ENCODE results near the gene PARD3B.
"Not testable (repeated sequence)": the region's sequence is repeated elsewhere in the genome, so short reads cannot be mapped to it uniquely, and the experiment has no call there.

PARD3B gene

GRCh38 chr2:204545861-204546735 lies 823 bp downstream of the PARD3B start:
- DNase-seq: no peak

- no peak for DNase-seq
These were observed 5.7 kb downstream of the PARD3B start for GRCh38 chr2:204550751-204551511.

GRCh38 chr2:204551512-204551863 lies 6.2 kb downstream of the PARD3B start:
- DNase-seq: no peak

- DNase-seq: no peak
These were observed 12.3 kb downstream of the PARD3B start for GRCh38 chr2:204557604-204558003.

- not testable (repeated sequence) for DNase-seq
These were observed 14.1 kb downstream of the PARD3B start for GRCh38 chr2:204559358-204559757.

GRCh38 chr2:204560902-204561301 lies 15.6 kb downstream of the PARD3B start:
- no peak for DNase-seq

- no peak for DNase-seq
These were observed 16.5 kb downstream of the PARD3B start for GRCh38 chr2:204561771-204562170.

- no peak for DNase-seq
These were observed 21.2 kb downstream of the PARD3B start for GRCh38 chr2:204566439-204566838.

GRCh38 chr2:204570421-204570820 lies 25.1 kb downstream of the PARD3B start:
- no peak for DNase-seq

GRCh38 chr2:204571041-204571440 lies 25.8 kb downstream of the PARD3B start:
- no peak for DNase-seq

- DNase-seq: no peak
These were observed 26.6 kb downstream of the PARD3B start for GRCh38 chr2:204571911-204572310.

GRCh38 chr2:204573221-204573620 lies 27.9 kb downstream of the PARD3B start:
- DNase-seq: no peak

GRCh38 chr2:204574486-204574885 lies 29.2 kb downstream of the PARD3B start:
- no peak for DNase-seq

GRCh38 chr2:204575463-204575862 lies 30.2 kb downstream of the PARD3B start:
- DNase-seq: no peak

- DNase-seq: no peak
These were observed 31.2 kb downstream of the PARD3B start for GRCh38 chr2:204576362-204576979.

- DNase-seq: no peak
These were observed 33.8 kb downstream of the PARD3B start for GRCh38 chr2:204578928-204579598.

- no peak for DNase-seq
These were observed 36.7 kb downstream of the PARD3B start for GRCh38 chr2:204581946-204582345.

GRCh38 chr2:204583773-204584172 lies 38.5 kb downstream of the PARD3B start:
- no peak for DNase-seq

- no peak for DNase-seq
These were observed 40.7 kb downstream of the PARD3B start for GRCh38 chr2:204585930-204586329.

- DNase-seq: no peak
These were observed 41.3 kb downstream of the PARD3B start for GRCh38 chr2:204586444-204587180.

- DNase-seq: no peak
These were observed 44.8 kb downstream of the PARD3B start for GRCh38 chr2:204590063-204590462.

GRCh38 chr2:204591225-204591624 lies 46.0 kb downstream of the PARD3B start:
- no peak for DNase-seq
